ENCODE measurements around the gene SMARCA4.
"Not testable (repeated sequence)": the region's sequence is repeated elsewhere in the genome, so short reads cannot be mapped to it uniquely, and the experiment has no call there.

Gene SMARCA4

DNA sequence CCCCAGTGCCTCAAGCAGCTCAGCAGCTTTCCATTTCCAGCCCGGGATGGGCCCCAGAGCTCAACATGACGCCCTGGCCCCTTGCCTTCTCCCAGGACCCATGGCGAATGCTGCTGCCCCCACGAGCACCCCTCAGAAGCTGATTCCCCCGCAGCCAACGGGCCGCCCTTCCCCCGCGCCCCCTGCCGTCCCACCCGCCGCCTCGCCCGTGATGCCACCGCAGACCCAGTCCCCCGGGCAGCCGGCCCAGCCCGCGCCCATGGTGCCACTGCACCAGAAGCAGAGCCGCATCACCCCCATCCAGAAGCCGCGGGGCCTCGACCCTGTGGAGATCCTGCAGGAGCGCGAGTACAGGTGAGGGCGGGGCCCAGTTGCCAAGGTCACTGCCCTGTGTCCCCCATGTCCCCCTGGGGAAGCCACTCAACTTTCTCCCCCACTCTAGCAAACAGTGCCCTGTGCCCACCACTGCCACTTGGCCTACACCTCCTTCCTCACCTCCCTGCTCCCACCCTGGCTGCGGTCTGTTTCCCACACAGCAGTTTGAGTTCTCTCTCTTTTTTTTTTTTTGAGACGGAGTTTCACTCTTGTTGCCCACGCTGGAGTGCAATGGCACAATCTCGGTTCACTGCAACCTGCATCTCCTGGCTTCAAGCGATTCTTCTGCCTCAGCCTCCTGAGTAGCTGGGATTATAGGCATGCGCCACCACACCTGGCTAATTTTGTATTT lies 26.9 kb downstream of the SMARCA4 start:
- Histone ChIP-seq H3K4me3 (replicated peaks; ENCODE audit: low read depth, low read length) (no peak overlapping the region), H3K36me3 (ENCODE audit: control insufficient read depth, insufficient read depth, low read length) (peaks cover 44% of the 10 kb centered on the region), H3K27me3 (replicated peaks; ENCODE audit: control insufficient read depth, insufficient read depth, low read length) (no peaks in the 10 kb centered on the region)
- DNase-seq (ENCODE audit: extremely low read depth, insufficient read length) = no peak
- TF ChIP-seq, protein P1, sequence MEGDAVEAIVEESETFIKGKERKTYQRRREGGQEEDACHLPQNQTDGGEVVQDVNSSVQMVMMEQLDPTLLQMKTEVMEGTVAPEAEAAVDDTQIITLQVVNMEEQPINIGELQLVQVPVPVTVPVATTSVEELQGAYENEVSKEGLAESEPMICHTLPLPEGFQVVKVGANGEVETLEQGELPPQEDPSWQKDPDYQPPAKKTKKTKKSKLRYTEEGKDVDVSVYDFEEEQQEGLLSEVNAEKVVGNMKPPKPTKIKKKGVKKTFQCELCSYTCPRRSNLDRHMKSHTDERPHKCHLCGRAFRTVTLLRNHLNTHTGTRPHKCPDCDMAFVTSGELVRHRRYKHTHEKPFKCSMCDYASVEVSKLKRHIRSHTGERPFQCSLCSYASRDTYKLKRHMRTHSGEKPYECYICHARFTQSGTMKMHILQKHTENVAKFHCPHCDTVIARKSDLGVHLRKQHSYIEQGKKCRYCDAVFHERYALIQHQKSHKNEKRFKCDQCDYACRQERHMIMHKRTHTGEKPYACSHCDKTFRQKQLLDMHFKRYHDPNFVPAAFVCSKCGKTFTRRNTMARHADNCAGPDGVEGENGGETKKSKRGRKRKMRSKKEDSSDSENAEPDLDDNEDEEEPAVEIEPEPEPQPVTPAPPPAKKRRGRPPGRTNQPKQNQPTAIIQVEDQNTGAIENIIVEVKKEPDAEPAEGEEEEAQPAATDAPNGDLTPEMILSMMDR (IDR thresholded peaks at IDR 0.05; ENCODE audit: insufficient read depth, low read length, poor library complexity, severe bottlenecking) = no peak

DNA sequence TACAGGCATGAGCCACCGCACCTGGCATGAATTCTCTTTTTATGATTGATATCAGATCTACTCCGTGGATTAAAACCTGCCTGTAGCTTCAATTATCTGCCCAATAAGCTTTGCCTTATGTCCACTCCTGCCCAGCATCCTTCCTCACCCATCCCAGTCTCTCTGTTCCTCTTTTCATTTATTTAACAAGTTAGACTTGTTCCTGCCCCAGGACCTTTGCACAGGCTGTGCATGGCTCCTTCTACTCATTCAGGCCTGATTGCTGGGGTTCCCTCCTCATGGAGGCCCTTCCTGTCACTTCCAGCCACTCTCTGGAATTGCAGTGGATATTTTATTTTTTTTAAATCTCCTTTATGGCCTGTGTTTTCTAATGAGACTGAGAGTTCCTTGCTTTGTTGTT lies 27.6 kb downstream of the SMARCA4 start:
- TF ChIP-seq, protein P1 (IDR thresholded peaks at IDR 0.05; ENCODE audit: insufficient read depth, low read length, poor library complexity, severe bottlenecking) = no peak
- no peaks in the 10 kb centered on the region for H3K27me3 ChIP-seq (replicated peaks; ENCODE audit: control insufficient read depth, insufficient read depth, low read length)
- H3K4me3 ChIP-seq (replicated peaks; ENCODE audit: low read depth, low read length) = no peak overlapping the region
- peaks cover 46% of the 10 kb centered on the region for H3K36me3 ChIP-seq (ENCODE audit: control insufficient read depth, insufficient read depth, low read length)
- DNase-seq (ENCODE audit: extremely low read depth, insufficient read length) = no peak

- TF ChIP-seq, protein P1 (IDR thresholded peaks at IDR 0.05; ENCODE audit: insufficient read depth, low read length, poor library complexity, severe bottlenecking) = no peak
- H3K36me3 ChIP-seq (ENCODE audit: control insufficient read depth, insufficient read depth, low read length) = peaks cover 46% of the 10 kb centered on the region
These were observed 28.1 kb downstream of the SMARCA4 start for GRCh38 chr19:10988921-10989320.

DNA sequence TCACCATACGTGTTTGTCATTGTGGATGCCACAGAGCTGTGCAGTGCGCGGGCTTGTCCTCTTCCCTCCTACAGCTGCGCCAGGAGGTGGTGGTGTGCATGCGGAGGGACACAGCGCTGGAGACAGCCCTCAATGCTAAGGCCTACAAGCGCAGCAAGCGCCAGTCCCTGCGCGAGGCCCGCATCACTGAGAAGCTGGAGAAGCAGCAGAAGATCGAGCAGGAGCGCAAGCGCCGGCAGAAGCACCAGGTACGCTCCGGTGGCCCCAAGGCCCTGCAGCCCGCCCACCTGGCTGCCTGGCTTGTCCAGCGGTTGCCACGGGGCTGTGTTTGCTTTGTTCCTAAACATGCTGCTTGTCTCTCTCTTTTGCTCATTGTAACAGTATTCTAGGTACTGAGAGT lies 30.2 kb downstream of the SMARCA4 start:
- TF ChIP-seq, protein P1 (IDR thresholded peaks at IDR 0.05; ENCODE audit: insufficient read depth, low read length, poor library complexity, severe bottlenecking) = no peak
- Histone ChIP-seq H3K27me3 (replicated peaks; ENCODE audit: control insufficient read depth, insufficient read depth, low read length) (no peaks in the 10 kb centered on the region), H3K36me3 (ENCODE audit: control insufficient read depth, insufficient read depth, low read length) (peaks cover 47% of the 10 kb centered on the region), H3K4me3 (replicated peaks; ENCODE audit: low read depth, low read length) (no peak overlapping the region)
- DNase-seq (ENCODE audit: extremely low read depth, insufficient read length) = no peak

More at GRCh38 chr19:10988921-10989320, 28.1 kb downstream of the SMARCA4 start:
- H3K4me3 ChIP-seq (replicated peaks; ENCODE audit: low read depth, low read length) = no peak overlapping the region
- DNase-seq (ENCODE audit: extremely low read depth, insufficient read length) = no peak
- no peaks in the 10 kb centered on the region for H3K27me3 ChIP-seq (replicated peaks; ENCODE audit: control insufficient read depth, insufficient read depth, low read length)

DNA sequence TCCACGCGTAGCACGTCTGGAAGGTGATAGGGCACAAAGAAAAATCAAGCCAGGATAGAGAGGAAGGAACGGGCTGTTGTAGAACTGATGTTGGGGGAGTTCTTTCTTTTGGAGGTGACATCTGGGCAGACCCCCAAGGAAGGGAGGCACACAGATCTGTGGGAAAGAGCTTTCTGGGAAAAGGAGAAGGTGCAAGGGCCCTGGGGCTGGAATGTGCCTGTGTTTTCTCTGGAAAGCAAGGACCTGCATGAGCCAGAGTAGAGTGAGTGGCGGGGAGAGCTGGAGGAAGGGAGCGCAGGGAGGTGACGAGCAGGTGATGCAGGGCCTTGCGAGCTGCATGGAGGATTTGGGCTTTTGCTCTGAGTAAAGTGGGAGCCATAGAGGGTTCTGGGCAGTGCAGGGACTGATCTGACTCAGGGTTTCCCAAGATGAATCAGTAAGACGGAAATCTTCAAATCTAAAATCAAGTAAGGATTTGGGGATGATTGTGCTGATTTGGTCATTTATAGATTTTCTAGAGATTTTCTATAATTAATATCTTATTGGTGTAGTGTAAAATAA lies 30.8 kb downstream of the SMARCA4 start:
- H3K4me3 ChIP-seq (replicated peaks; ENCODE audit: low read depth, low read length) = no peak overlapping the region
- H3K27me3 ChIP-seq (replicated peaks; ENCODE audit: control insufficient read depth, insufficient read depth, low read length) = no peaks in the 10 kb centered on the region
- DNase-seq (ENCODE audit: extremely low read depth, insufficient read length) = no peak
- TF ChIP-seq, protein P1 (IDR thresholded peaks at IDR 0.05; ENCODE audit: insufficient read depth, low read length, poor library complexity, severe bottlenecking) = no peak
- H3K36me3 ChIP-seq (ENCODE audit: control insufficient read depth, insufficient read depth, low read length) = peaks cover 47% of the 10 kb centered on the region

DNA sequence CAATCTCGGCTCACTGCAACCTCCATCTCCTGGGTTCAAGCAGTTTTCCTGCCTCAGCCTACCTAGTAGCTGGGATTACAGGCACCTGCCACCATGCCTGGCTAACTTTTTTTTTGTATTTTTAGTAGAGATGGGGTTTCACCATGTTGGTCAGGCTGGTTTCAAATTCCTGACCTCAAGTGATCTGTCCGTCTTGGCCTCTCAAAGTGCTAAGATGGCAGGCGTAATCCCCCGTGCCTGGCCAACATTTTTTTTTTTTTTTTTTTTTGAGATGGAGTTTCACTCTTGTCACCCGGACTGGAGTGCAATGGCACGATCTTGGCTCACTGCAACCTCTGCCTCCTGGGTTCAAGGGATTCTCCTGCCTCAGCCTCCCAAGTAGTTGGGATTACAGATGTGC lies 31.3 kb downstream of the SMARCA4 start:
- DNase-seq (ENCODE audit: extremely low read depth, insufficient read length) = not testable (repeated sequence)

More for the DNA sequence above, 31.3 kb downstream of the SMARCA4 start:
- H3K36me3 ChIP-seq (ENCODE audit: control insufficient read depth, insufficient read depth, low read length) = peaks cover 45% of the 10 kb centered on the region
- H3K4me3 ChIP-seq (replicated peaks; ENCODE audit: low read depth, low read length); H3K27me3 ChIP-seq (replicated peaks; ENCODE audit: control insufficient read depth, insufficient read depth, low read length): not testable (repeated sequence)
